WTC11 (cell line): ENCODE measurements around the gene RBM8A.

Experiments
- CTCF ChIP-seq: fragments of 200-600 bp; IDR thresholded peaks from 2 replicates; pipeline ENCODE4 v1.8.0; 2022; ENCODE audit warnings: antibody characterized with exemption
- FOXJ3 ChIP-seq: sonication (generic); formaldehyde crosslinking; IDR thresholded peaks from 2 replicates; pipeline ENCODE4 v1.9.0; 2021; ENCODE audit warnings: missing genetic modification reagents, mild to moderate bottlenecking, borderline replicate concordance
- MAX ChIP-seq: sonication (generic); formaldehyde crosslinking; IDR thresholded peaks from 2 replicates; pipeline ENCODE4 v1.8.0; 2022; ENCODE audit warnings: mild to moderate bottlenecking, missing genetic modification reagents
- SP1 ChIP-seq: sonication (generic); formaldehyde crosslinking; conservative IDR thresholded peaks from 2 replicates; pipeline ENCODE4 v1.8.1; 2022; ENCODE audit warnings: missing genetic modification reagents
- TCF7 ChIP-seq: sonication (generic); formaldehyde crosslinking; IDR thresholded peaks from 2 replicates; pipeline ENCODE4 v1.8.0; 2022; ENCODE audit warnings: mild to moderate bottlenecking, low read depth, missing genetic modification reagents, moderate library complexity
- TEAD4 ChIP-seq: sonication (generic); formaldehyde crosslinking; IDR thresholded peaks from 2 replicates; pipeline ENCODE4 v1.8.0; 2022; ENCODE audit warnings: mild to moderate bottlenecking, missing genetic modification reagents
- TP53 ChIP-seq: sonication (generic); formaldehyde crosslinking; IDR thresholded peaks from 2 replicates; pipeline ENCODE4 v1.8.1; 2023; ENCODE audit warnings: mild to moderate bottlenecking, missing genetic modification reagents
- USF1 ChIP-seq: sonication (generic); formaldehyde crosslinking; IDR thresholded peaks from 2 replicates; pipeline ENCODE4 v1.8.0; 2022; ENCODE audit warnings: mild to moderate bottlenecking, missing genetic modification reagents

- TF ChIP-seq TEAD4 (CRISPR knock-in tag) = no peak
- TF ChIP-seq TP53 (CRISPR knock-in tag) = no peak
- TF ChIP-seq USF1 (CRISPR knock-in tag) = no peak
- TF ChIP-seq CTCF = no peak
- TF ChIP-seq MAX (CRISPR knock-in tag) = no peak
- TF ChIP-seq TCF7 (CRISPR knock-in tag) = no peak
- TF ChIP-seq FOXJ3 (CRISPR knock-in tag) = no peak
- no peak for TF ChIP-seq SP1
Measured at GRCh38 chr1:145927916-145928643, 796 bp upstream of the RBM8A start.
